ENCODE measurements around the gene SNX25.

Gene SNX25

DNA sequence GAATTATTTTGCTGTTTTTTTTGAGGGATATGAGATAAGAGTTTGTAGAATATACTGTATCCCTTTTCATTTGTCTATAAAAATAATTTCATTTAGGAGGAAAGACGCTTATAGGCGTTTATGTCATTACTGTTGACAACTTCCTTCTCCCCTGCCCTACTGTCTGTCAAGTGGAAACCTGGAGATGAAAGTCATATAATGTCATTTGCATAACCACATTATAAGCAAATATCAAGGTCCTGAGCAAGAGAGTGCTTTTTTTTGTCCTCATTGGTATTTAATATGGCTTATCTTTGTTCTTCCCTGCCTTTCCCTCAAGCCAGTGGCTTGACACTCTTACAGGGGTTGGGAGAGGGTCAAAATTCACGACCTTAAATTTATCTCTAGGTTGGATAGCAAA, 130.5 kb downstream of the SNX25 start:
- H3K4me3 ChIP-seq (ENCODE audit: low read depth, low read length), result no peak overlapping the region
- DNase-seq (ENCODE audit: low read depth), result no peak
- TF ChIP-seq, protein P1, sequence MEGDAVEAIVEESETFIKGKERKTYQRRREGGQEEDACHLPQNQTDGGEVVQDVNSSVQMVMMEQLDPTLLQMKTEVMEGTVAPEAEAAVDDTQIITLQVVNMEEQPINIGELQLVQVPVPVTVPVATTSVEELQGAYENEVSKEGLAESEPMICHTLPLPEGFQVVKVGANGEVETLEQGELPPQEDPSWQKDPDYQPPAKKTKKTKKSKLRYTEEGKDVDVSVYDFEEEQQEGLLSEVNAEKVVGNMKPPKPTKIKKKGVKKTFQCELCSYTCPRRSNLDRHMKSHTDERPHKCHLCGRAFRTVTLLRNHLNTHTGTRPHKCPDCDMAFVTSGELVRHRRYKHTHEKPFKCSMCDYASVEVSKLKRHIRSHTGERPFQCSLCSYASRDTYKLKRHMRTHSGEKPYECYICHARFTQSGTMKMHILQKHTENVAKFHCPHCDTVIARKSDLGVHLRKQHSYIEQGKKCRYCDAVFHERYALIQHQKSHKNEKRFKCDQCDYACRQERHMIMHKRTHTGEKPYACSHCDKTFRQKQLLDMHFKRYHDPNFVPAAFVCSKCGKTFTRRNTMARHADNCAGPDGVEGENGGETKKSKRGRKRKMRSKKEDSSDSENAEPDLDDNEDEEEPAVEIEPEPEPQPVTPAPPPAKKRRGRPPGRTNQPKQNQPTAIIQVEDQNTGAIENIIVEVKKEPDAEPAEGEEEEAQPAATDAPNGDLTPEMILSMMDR (IDR thresholded peaks at IDR 0.05; ENCODE audit: control insufficient read depth, extremely low read depth, insufficient read depth), result no peak

DNA sequence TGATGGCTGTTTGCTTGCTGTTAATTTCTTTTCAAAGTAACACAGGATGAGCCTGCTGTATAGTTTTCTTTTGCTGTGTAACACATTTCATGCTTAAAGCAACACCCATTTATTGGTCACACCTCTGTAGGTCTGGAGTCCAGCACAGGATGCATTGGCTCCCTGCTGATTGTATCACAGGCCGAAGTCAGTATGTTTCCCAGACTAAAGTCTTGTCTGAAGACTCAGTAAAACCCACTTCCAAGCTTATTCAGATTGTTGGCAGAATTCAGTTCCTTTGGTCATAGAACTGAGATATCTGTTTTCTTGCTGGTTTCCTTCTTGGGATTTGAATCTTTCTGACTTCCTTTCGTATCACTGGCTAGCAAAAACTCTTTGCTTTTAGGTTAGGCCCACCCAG, 132.0 kb downstream of the SNX25 start:
- H3K4me3 ChIP-seq (ENCODE audit: low read depth, low read length), result no peak overlapping the region
- TF ChIP-seq, protein P1 (IDR thresholded peaks at IDR 0.05; ENCODE audit: control insufficient read depth, extremely low read depth, insufficient read depth), result no peak
- no peak for DNase-seq (ENCODE audit: low read depth)

DNA sequence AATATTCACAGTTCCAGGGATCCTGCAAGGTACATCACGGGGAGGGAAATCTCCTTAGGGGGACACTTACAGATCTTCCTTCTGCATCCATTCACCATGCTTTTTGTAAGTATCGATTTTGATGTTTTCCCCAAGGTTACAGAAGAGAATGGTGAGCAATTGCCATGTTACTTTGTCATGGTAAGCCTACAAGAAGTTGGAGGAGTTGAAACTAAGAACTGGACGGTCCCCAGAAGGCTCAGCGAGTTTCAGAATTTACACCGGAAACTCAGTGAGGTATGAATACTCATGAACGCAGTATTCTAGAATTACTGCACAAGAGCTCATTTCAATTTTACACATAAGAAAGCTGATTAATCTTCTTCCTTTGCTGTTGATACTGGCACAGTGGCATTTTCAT, 132.4 kb downstream of the SNX25 start:
- no peak overlapping the region for H3K4me3 ChIP-seq (ENCODE audit: low read depth, low read length)
- DNase-seq (ENCODE audit: low read depth), result no peak
- TF ChIP-seq, protein P1 (IDR thresholded peaks at IDR 0.05; ENCODE audit: control insufficient read depth, extremely low read depth, insufficient read depth), result no peak

DNA sequence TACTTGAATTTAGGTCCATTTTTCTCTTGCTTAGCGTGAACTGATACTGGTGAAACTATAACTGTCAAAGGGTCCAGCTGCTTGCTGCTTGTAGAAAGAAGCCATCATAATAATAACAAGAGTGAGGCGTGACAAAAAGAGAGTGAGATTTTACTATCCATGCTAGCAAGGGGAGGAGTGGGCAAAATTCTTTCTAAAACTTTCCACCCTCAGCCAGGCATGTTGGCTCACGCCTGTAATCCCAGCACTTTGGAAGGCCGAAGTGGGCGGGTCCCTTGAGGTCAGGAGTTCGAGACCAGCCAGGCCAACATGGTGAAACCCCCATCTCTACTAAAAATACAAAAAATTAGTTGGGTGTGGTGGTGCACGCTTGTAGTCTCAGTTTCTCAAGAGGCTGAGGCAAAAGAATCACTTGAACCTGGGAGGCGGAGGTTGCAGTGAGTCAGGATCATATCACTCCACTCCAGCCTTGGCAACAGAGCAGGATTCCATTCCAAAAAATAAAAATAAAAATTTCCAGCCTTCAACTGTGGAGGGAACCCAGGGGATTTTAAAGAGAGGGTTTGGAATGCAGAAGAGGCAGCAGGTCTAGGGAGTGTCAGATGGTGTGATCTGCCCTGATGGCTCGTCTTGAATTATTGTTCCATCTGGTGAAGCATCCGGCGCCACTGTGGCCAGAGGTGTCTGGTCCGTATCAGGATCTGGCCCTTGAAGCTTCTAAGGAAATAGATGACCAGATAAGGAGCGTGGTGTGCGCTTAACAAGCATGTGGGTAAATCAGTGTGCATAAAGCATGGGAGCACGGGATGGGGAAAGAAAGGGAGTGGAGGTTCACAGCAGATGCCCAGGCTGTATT, 134.6 kb downstream of the SNX25 start:
- no peak for DNase-seq (ENCODE audit: low read depth)
- TF ChIP-seq, protein P1 (IDR thresholded peaks at IDR 0.05; ENCODE audit: control insufficient read depth, extremely low read depth, insufficient read depth), result no peak
- H3K4me3 ChIP-seq (ENCODE audit: low read depth, low read length), result no peak overlapping the region

DNA sequence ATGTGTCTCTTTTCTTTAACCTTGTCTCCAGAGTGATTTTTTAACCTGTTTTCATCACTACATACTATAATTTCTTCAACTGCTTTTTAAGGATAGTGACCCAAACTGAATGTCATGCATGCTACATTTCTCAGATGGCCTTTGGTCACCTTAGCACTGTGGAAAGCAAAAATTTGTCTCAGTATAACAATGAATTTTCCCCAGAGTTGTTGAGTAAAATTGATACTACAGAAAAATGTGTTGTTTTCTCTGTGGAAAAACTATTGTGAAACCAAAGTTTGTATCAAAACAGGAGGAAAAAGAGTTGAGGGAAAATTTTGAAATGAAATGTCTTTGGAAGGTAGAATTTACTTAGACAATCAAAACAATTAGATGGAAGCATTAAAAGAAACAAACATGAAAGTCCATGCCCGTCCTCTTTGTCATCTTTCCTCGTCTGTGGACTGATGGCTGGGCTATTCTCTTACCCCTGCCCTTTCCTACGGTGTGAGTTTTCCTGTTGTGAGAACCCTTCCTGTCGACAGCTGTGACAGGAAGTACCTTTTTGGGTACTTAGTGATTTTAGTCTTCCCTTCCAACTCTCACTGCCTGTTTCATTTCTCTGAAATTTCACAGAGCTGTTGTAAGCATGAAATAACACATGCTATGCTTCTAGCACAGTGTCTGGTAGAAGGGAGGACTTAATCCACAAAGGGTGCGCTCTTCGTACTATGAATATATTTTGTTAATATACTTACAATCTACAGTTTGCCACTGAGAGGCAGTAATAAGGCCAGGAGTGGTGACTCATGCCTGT, 135.5 kb downstream of the SNX25 start:
- no peak overlapping the region for H3K4me3 ChIP-seq (ENCODE audit: low read depth, low read length)
- TF ChIP-seq, protein P1 (IDR thresholded peaks at IDR 0.05; ENCODE audit: control insufficient read depth, extremely low read depth, insufficient read depth), result no peak
- DNase-seq (ENCODE audit: low read depth), result no peak

DNA sequence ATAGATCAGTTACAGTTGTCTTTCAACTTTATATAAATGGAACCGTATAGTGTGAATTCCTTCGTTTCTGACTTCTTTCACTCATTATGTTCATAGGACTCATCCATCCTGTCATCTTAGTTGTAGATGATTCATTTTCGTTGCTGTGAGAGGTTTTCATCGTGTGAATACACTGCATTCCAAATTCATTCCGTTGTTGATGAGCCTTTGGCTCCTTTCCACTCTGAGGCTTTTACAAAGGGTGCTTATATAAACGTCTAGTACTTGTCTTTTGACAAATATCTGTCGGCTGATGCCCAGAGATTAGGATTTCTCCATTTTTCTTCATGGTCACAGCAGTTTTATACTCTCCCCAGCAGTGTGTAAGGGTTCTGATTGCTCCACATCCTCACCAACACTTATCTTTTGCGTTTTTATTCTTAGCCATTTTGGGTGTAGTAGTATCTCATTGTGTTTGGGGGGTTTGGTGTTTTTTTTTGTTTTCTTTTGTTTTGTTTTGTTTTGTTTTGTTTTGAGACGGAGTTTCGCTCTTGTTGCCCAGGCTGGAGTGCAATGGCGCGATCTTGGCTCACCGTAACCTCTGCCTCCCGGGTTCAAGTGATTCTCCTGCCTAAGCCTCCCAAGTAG, 137.7 kb downstream of the SNX25 start:
- DNase-seq (ENCODE audit: low read depth), result no peak
- TF ChIP-seq, protein P1 (IDR thresholded peaks at IDR 0.05; ENCODE audit: control insufficient read depth, extremely low read depth, insufficient read depth), result no peak

More for the DNA sequence above, 137.7 kb downstream of the SNX25 start:
- no peak overlapping the region for H3K4me3 ChIP-seq (ENCODE audit: low read depth, low read length)
